Neural progenitor cell (in vitro differentiated cells): Measurements from ENCODE around the gene DNASE2. TPM values are rescaled to one million over a fixed set of nuclear protein-coding genes. Genes with fewer than 3 reads are reported as not detected.

Experiments
- DNase-seq: peaks from one replicate; pipeline ENCODE4 v3.0.0-alpha.2; 2016; ENCODE audit warnings: low spot score
- H2AFZ ChIP-seq: fragments of 200-600 bp; sonication (generic); replicated peaks from 2 replicates; pipeline ENCODE4 v1.6.1; 2016; ENCODE audit warnings: antibody characterized with exemption
- H3F3A ChIP-seq: fragments of 200-600 bp; sonication (generic); 2 replicates; pipeline ENCODE4 v1.6.1; 2016; ENCODE audit warnings: antibody characterized with exemption, low read depth
- H3K27ac ChIP-seq: fragments of 200-600 bp; sonication (generic); 2 replicates; pipeline ENCODE4 v1.5.1; 2016; ENCODE audit warnings: mild to moderate bottlenecking
- H3K27me3 ChIP-seq: fragments of 200-600 bp; sonication (generic); 2 replicates; pipeline ENCODE4 v1.6.1; 2016; ENCODE audit warnings: mild to moderate bottlenecking, moderate library complexity
- H3K36me3 ChIP-seq: fragments of 200-600 bp; sonication (generic); 2 replicates; pipeline ENCODE4 v1.5.1; 2016
- H3K4me1 ChIP-seq: fragments of 200-600 bp; sonication (generic); 2 replicates; pipeline ENCODE4 v1.6.1; 2016; ENCODE audit warnings: mixed run types
- H3K4me2 ChIP-seq: fragments of 200-600 bp; sonication (generic); 2 replicates; pipeline ENCODE4 v1.6.1; 2016
- H3K4me3 ChIP-seq: fragments of 200-600 bp; sonication (generic); 2 replicates; pipeline ENCODE4 v1.5.1; 2016
- H3K79me2 ChIP-seq: fragments of 200-600 bp; sonication (generic); 2 replicates; pipeline ENCODE4 v1.6.1; 2016; ENCODE audit warnings: low read depth
- H3K9ac ChIP-seq: fragments of 200-600 bp; sonication (generic); 2 replicates; pipeline ENCODE4 v1.6.1; 2016
- H3K9me3 ChIP-seq: fragments of 200-600 bp; sonication (generic); 2 replicates; pipeline ENCODE4 v1.5.1; 2016; ENCODE audit warnings: low read depth
- H4K20me1 ChIP-seq: fragments of 200-600 bp; sonication (generic); 2 replicates; pipeline ENCODE4 v1.6.1; 2016; ENCODE audit warnings: low read depth
- H3K27ac Mint-ChIP-seq: 3 replicates; pipeline ENCODE4 v1.8.0; 2021; ENCODE audit warnings: mixed read lengths
- H3K27me3 Mint-ChIP-seq: 2 replicates; pipeline ENCODE4 v1.8.0; 2022; ENCODE audit warnings: low read depth, mild to moderate bottlenecking, inconsistent platforms, moderate library complexity, mixed read lengths; ENCODE audit not compliant: insufficient read depth
- H3K36me3 Mint-ChIP-seq: 3 replicates; pipeline ENCODE4 v1.8.0; 2021; ENCODE audit warnings: mixed read lengths
- H3K4me1 Mint-ChIP-seq: 3 replicates; pipeline ENCODE4 v1.8.0; 2021; ENCODE audit warnings: mixed read lengths
- H3K4me3 Mint-ChIP-seq: 3 replicates; pipeline ENCODE4 v1.8.0; 2021; ENCODE audit warnings: mild to moderate bottlenecking, moderate library complexity, mixed read lengths
- H3K9me3 Mint-ChIP-seq: 3 replicates; pipeline ENCODE4 v1.8.0; 2020; ENCODE audit warnings: mixed read lengths
- CTCF ChIP-seq: fragments of 200-600 bp; sonication (generic); IDR thresholded peaks from 2 replicates; pipeline ENCODE4 v1.5.1; 2017; ENCODE audit warnings: antibody characterized with exemption, mild to moderate bottlenecking
- EZH2 ChIP-seq: fragments of 200-600 bp; sonication (generic); IDR thresholded peaks from 2 replicates; pipeline ENCODE4 v1.6.1; 2017; ENCODE audit warnings: antibody characterized with exemption, mild to moderate bottlenecking, moderate library complexity
- EZH2phosphoT487 ChIP-seq: fragments of 200-600 bp; sonication (generic); IDR thresholded peaks from 2 replicates; pipeline ENCODE4 v1.6.1; 2017; ENCODE audit warnings: antibody characterized with exemption
- total RNA-seq: library from RNA; depleted of rRNA; stranded (reverse); fragments of >200 nt; gene quantifications from 2 replicates; pipeline ENCODE4 v1.2.3, GENCODE V29; 2015; ENCODE audit warnings: low replicate concordance

The DNASE2 gene
- total RNA-seq = 8.7 and 16.5 TPM in 2 replicates

- Mint-ChIP-seq H3K27me3 (peaks cover 44% of the 10 kb centered on the region), H3K36me3 (peaks cover 3% of the 10 kb centered on the region), H3K9me3 (peaks cover 6% of the 10 kb centered on the region), H3K4me1 (peaks cover 10% of the 10 kb centered on the region), H3K27ac (no peak within 1 kb of the TSS), H3K4me3 (peak within 1 kb of the TSS; percentile 85)
- H3K79me2 ChIP-seq = no peaks in the 10 kb centered on the region
- peak within 1 kb of the TSS; percentile 40 for H2AFZ ChIP-seq
- H3K4me2 ChIP-seq = peak within 1 kb of the TSS; percentile 78
- no peak within 1 kb of the TSS for H3K27ac ChIP-seq
- H3K27me3 ChIP-seq = peaks cover 51% of the 10 kb centered on the region
- peak within 1 kb of the TSS; percentile 16 for H3K9ac ChIP-seq
- TF ChIP-seq EZH2 (no peak), EZH2phosphoT487 (no peak), CTCF (no peak)
- peaks cover 37% of the 10 kb centered on the region for H3F3A ChIP-seq
- H4K20me1 ChIP-seq = no peaks in the 10 kb centered on the region
- peak; percentile 97 for DNase-seq
- H3K9me3 ChIP-seq = peaks cover 3% of the 10 kb centered on the region
- H3K4me3 ChIP-seq = peak within 1 kb of the TSS; percentile 64
- no peaks in the 10 kb centered on the region for H3K36me3 ChIP-seq
- H3K4me1 ChIP-seq = peaks cover 3% of the 10 kb centered on the region
Measured at GRCh38 chr19:12881172-12881808, at the start of gene DNASE2. TSS of gene DNASE2 (minus strand) at chr19:12881449. CDS start at chr19:12881375, 74 bp downstream.

DNA sequence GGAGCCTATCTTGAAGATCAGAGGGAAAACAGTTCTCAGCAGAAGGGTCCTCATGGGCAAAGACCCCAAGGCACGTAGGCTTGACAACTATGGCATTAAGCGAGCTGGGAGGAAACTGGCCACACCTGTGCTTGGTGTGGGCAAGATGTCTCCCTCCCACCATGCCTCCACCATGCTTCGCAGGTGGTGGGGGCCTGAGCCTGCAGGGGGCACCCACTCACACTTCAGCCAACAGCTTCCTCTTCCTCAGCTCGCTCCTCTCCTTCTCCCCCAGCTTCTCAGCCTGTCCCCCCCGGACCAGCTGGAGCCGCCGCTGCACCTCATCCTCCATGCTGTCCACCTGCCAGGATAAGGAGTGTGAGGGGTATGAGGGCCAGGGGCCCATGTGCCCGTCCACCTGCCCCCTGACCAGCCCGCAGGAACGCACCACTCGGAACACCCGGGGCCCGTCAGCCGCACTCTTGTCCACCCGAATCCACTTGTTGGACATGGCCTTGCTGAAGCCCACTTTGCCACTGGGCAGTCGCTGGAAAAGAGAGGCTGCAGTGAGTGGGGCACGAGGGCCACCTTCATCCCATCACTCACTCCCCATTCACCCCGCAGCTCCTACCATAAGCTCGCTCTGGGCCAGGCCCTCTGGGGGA, 48.9 kb upstream of the DNASE2 start:
- Histone ChIP-seq H3K4me3 (no peak overlapping the region), H2AFZ (no peak overlapping the region), H3K9ac (no peak overlapping the region), H3K36me3 (peaks cover 3% of the 10 kb centered on the region), H3F3A (no peaks in the 10 kb centered on the region), H4K20me1 (peaks cover 10% of the 10 kb centered on the region), H3K79me2 (peaks cover 29% of the 10 kb centered on the region), H3K27ac (no peak overlapping the region), H3K9me3 (no peaks in the 10 kb centered on the region), H3K27me3 (no peaks in the 10 kb centered on the region), H3K4me2 (no peak overlapping the region), H3K4me1 (peaks cover 6% of the 10 kb centered on the region)
- Mint-ChIP-seq H3K4me1 (peaks cover 16% of the 10 kb centered on the region), H3K27ac (no peak overlapping the region), H3K27me3 (peaks cover 9% of the 10 kb centered on the region), H3K36me3 (peaks cover 17% of the 10 kb centered on the region), H3K4me3 (no peak overlapping the region), H3K9me3 (no peaks in the 10 kb centered on the region)
- no peak for DNase-seq
- TF ChIP-seq EZH2 (no peak), CTCF (no peak), EZH2phosphoT487 (no peak)

DNA sequence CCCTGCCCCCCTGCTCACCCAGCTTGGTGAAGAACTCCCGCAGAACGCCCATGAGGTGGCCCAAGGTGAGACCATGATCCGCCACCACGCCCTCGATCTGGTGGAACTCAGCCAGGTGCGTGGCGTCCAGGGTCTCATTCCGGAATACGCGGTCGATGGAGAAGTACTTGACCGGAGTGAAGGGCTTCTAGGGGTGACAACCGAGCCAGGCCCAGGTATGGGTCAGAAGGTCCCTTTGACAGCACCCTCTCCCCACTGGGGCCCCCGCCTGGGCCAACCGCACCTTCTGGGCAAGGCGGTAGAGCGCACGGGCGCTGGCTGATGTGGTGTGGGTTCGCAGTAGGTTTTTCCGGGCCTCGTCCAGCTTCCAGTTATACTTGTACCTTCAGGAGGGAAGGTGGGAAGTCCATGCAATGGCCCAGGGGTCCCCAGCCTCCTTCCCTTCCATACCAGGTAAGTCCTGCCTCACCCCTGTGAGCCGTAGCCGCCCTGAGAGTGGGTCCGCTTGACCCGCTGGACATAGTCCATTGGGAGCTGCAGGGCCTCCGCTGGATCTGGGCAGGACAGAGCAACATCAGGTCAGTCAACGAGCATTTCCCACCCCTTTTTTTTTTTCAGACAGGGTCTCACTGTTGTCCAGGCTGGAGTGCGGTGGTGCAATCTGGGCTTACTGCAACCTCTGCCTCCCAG, 43.5 kb upstream of the DNASE2 start:
- Mint-ChIP-seq H3K4me1 (peaks cover 3% of the 10 kb centered on the region), H3K27ac (no peak overlapping the region), H3K36me3 (peaks cover 22% of the 10 kb centered on the region), H3K27me3 (peaks cover 7% of the 10 kb centered on the region), H3K9me3 (no peaks in the 10 kb centered on the region), H3K4me3 (no peak overlapping the region)
- Histone ChIP-seq H3K4me1 (no peaks in the 10 kb centered on the region), H4K20me1 (no peaks in the 10 kb centered on the region), H3K9me3 (no peaks in the 10 kb centered on the region), H3K36me3 (peaks cover 3% of the 10 kb centered on the region), H3F3A (peaks cover 15% of the 10 kb centered on the region), H2AFZ (no peak overlapping the region), H3K27me3 (no peaks in the 10 kb centered on the region), H3K4me2 (no peak overlapping the region), H3K27ac (no peak overlapping the region), H3K9ac (no peak overlapping the region), H3K4me3 (no peak overlapping the region), H3K79me2 (no peaks in the 10 kb centered on the region)
- TF ChIP-seq EZH2phosphoT487 = no peak
- no peak for TF ChIP-seq EZH2
- no peak for TF ChIP-seq CTCF
- DNase-seq = no peak
